GM12874 (cell line): ENCODE results near the gene MAP4K3.

Experiments
- CTCF ChIP-seq: IDR thresholded peaks from 2 replicates; pipeline ENCODE4 v1.5.1; 2011; ENCODE audit warnings: low read depth, mild to moderate bottlenecking, control low read depth, low read length, moderate library complexity; ENCODE audit not compliant: insufficient read depth

The MAP4K3 gene

GRCh38 chr2:39304729-39305128 lies 132.4 kb downstream of the MAP4K3 start:
- no peak for TF ChIP-seq CTCF

- TF ChIP-seq CTCF, result no peak
Measured at GRCh38 chr2:39304200-39304599, 132.9 kb downstream of the MAP4K3 start.

- TF ChIP-seq CTCF, result no peak
Measured at GRCh38 chr2:39301352-39301751, 135.7 kb downstream of the MAP4K3 start.

- no peak for TF ChIP-seq CTCF
Measured at GRCh38 chr2:39300044-39300978, 136.8 kb downstream of the MAP4K3 start.

DNA sequence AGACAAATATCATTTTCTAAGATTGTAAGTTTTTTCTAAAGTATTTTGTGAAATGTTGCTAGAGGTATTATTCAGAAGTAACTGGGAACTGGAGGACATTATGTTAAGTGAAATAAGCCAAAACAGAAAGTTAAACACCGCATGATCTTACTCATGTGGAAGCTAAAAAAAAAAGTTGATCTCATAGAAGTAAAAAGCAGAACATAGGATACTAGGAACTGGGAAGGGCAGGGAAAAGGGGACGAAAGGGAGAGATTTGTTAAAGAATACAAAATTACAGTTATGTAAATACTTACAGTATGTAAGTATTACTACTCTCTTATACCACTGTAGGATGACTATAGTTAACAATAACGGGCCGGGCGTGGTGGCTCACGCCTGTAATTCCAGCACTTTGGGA lies 146.7 kb downstream of the MAP4K3 start:
- no peak for TF ChIP-seq CTCF

GRCh38 chr2:39289609-39290008 lies 147.5 kb downstream of the MAP4K3 start:
- no peak for TF ChIP-seq CTCF

- TF ChIP-seq CTCF, result no peak
Measured at GRCh38 chr2:39283561-39283960, 153.5 kb downstream of the MAP4K3 start.
